HepG2 (cell line): Measurements from ENCODE around the gene CDC34. TPM values are rescaled to one million over a fixed set of nuclear protein-coding genes. Genes with fewer than 3 reads are reported as not detected.

Source experiments
- DPF2 ChIP-seq: sonication (generic); formaldehyde crosslinking; IDR thresholded peaks from 2 replicates; pipeline ENCODE4 v1.4.0; 2020; ENCODE audit warnings: mild to moderate bottlenecking, low read depth, missing genetic modification reagents, borderline replicate concordance
- LRRFIP1 ChIP-seq: sonication (generic); formaldehyde crosslinking; conservative IDR thresholded peaks from 2 replicates; pipeline ENCODE4 v1.4.0; 2020; ENCODE audit warnings: missing genetic modification reagents
- ZNF44 ChIP-seq: sonication (generic); formaldehyde crosslinking; IDR thresholded peaks from 2 replicates; pipeline ENCODE4 v1.5.1; 2020; ENCODE audit warnings: mild to moderate bottlenecking, missing genetic modification reagents
- ZNF564 ChIP-seq: sonication (generic); formaldehyde crosslinking; IDR thresholded peaks from 2 replicates; pipeline ENCODE4 v1.8.1; 2023; ENCODE audit warnings: mild to moderate bottlenecking, missing genetic modification reagents
- polyA plus RNA-seq, 8 experiments: library from polyadenylated mRNA; depleted of rRNA in 3 of 8; stranded (reverse) in 7 of 8; unstranded in 1 of 8; fragments of >200 nt; fragmentation: Illumina TruSeq in 4 of 8; extraction: Trizol in 4 of 8; gene quantifications; 2 replicates each; pipeline versions ENCODE4 v1.2.1 to v1.2.3, GENCODE V29; 2011 to 2016; ENCODE audit warnings: low read depth in 4 of 8, missing spikeins in 1 of 8, mixed read lengths in 1 of 8; ENCODE audit not compliant: insufficient read depth in 1 of 8
- total RNA-seq, 5 experiments: library from RNA; depleted of rRNA; stranded (reverse); fragments of >200 nt; fragmentation: Illumina TruSeq; extraction: Trizol; gene quantifications; 2 replicates each; pipeline ENCODE4 v1.2.3, GENCODE V29; 2016; ENCODE audit warnings: low read depth in 1 of 5
- TF ChIP-seq, protein P1 (sequence below): IDR thresholded peaks from 2 replicates; pipeline ENCODE4 v1.4.0; 2020; ENCODE audit warnings: mild to moderate bottlenecking, missing genetic modification reagents
- TF ChIP-seq, protein P2 (sequence below): sonication (generic); formaldehyde crosslinking; IDR thresholded peaks from 2 replicates; pipeline ENCODE4 v1.4.0; 2020; ENCODE audit warnings: missing genetic modification reagents
- TF ChIP-seq, protein P3 (sequence below): sonication (generic); formaldehyde crosslinking; IDR thresholded peaks from 2 replicates; pipeline ENCODE4 v1.5.0; 2020; ENCODE audit warnings: missing genetic modification reagents

Gene CDC34
- total and polyA plus RNA-seq, 2 of the 13 experiments (the other 11 are each of a cell fraction or from before 2014, with no cell fraction given): 138 to 150 TPM

GRCh38 chr19:485583-486236 lies 45.9 kb upstream of the CDC34 start (continued):
- TF ChIP-seq, protein P1, sequence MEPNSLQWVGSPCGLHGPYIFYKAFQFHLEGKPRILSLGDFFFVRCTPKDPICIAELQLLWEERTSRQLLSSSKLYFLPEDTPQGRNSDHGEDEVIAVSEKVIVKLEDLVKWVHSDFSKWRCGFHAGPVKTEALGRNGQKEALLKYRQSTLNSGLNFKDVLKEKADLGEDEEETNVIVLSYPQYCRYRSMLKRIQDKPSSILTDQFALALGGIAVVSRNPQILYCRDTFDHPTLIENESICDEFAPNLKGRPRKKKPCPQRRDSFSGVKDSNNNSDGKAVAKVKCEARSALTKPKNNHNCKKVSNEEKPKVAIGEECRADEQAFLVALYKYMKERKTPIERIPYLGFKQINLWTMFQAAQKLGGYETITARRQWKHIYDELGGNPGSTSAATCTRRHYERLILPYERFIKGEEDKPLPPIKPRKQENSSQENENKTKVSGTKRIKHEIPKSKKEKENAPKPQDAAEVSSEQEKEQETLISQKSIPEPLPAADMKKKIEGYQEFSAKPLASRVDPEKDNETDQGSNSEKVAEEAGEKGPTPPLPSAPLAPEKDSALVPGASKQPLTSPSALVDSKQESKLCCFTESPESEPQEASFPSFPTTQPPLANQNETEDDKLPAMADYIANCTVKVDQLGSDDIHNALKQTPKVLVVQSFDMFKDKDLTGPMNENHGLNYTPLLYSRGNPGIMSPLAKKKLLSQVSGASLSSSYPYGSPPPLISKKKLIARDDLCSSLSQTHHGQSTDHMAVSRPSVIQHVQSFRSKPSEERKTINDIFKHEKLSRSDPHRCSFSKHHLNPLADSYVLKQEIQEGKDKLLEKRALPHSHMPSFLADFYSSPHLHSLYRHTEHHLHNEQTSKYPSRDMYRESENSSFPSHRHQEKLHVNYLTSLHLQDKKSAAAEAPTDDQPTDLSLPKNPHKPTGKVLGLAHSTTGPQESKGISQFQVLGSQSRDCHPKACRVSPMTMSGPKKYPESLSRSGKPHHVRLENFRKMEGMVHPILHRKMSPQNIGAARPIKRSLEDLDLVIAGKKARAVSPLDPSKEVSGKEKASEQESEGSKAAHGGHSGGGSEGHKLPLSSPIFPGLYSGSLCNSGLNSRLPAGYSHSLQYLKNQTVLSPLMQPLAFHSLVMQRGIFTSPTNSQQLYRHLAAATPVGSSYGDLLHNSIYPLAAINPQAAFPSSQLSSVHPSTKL (CRISPR knock-in tag): 0 out of 2 replicates have a peak, but pooled peaks have one; percentile 29
- TF ChIP-seq ZNF564 (CRISPR knock-in tag) (0 out of 2 replicates have a peak, but pooled peaks have one; percentile 51), ZNF44 (CRISPR knock-in tag) (no peak), LRRFIP1 (CRISPR knock-in tag) (no peak), DPF2 (no peak)
- TF ChIP-seq, protein P2, sequence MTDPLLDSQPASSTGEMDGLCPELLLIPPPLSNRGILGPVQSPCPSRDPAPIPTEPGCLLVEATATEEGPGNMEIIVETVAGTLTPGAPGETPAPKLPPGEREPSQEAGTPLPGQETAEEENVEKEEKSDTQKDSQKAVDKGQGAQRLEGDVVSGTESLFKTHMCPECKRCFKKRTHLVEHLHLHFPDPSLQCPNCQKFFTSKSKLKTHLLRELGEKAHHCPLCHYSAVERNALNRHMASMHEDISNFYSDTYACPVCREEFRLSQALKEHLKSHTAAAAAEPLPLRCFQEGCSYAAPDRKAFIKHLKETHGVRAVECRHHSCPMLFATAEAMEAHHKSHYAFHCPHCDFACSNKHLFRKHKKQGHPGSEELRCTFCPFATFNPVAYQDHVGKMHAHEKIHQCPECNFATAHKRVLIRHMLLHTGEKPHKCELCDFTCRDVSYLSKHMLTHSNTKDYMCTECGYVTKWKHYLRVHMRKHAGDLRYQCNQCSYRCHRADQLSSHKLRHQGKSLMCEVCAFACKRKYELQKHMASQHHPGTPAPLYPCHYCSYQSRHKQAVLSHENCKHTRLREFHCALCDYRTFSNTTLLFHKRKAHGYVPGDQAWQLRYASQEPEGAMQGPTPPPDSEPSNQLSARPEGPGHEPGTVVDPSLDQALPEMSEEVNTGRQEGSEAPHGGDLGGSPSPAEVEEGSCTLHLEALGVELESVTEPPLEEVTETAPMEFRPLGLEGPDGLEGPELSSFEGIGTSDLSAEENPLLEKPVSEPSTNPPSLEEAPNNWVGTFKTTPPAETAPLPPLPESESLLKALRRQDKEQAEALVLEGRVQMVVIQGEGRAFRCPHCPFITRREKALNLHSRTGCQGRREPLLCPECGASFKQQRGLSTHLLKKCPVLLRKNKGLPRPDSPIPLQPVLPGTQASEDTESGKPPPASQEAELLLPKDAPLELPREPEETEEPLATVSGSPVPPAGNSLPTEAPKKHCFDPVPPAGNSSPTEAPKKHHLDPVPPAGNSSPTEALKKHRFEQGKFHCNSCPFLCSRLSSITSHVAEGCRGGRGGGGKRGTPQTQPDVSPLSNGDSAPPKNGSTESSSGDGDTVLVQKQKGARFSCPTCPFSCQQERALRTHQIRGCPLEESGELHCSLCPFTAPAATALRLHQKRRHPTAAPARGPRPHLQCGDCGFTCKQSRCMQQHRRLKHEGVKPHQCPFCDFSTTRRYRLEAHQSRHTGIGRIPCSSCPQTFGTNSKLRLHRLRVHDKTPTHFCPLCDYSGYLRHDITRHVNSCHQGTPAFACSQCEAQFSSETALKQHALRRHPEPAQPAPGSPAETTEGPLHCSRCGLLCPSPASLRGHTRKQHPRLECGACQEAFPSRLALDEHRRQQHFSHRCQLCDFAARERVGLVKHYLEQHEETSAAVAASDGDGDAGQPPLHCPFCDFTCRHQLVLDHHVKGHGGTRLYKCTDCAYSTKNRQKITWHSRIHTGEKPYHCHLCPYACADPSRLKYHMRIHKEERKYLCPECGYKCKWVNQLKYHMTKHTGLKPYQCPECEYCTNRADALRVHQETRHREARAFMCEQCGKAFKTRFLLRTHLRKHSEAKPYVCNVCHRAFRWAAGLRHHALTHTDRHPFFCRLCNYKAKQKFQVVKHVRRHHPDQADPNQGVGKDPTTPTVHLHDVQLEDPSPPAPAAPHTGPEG (CRISPR knock-in tag): no peak
- TF ChIP-seq, protein P3, sequence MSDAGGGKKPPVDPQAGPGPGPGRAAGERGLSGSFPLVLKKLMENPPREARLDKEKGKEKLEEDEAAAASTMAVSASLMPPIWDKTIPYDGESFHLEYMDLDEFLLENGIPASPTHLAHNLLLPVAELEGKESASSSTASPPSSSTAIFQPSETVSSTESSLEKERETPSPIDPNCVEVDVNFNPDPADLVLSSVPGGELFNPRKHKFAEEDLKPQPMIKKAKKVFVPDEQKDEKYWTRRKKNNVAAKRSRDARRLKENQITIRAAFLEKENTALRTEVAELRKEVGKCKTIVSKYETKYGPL (CRISPR knock-in tag): no peak
